ENCODE results near the gene UBR4.
A peak's percentile ranks its signal among the peaks of the same experiment; 100 is the strongest.
"Not testable (repeated sequence)": the region's sequence is repeated elsewhere in the genome, so short reads cannot be mapped to it uniquely, and the experiment has no call there.

The UBR4 gene

DNA sequence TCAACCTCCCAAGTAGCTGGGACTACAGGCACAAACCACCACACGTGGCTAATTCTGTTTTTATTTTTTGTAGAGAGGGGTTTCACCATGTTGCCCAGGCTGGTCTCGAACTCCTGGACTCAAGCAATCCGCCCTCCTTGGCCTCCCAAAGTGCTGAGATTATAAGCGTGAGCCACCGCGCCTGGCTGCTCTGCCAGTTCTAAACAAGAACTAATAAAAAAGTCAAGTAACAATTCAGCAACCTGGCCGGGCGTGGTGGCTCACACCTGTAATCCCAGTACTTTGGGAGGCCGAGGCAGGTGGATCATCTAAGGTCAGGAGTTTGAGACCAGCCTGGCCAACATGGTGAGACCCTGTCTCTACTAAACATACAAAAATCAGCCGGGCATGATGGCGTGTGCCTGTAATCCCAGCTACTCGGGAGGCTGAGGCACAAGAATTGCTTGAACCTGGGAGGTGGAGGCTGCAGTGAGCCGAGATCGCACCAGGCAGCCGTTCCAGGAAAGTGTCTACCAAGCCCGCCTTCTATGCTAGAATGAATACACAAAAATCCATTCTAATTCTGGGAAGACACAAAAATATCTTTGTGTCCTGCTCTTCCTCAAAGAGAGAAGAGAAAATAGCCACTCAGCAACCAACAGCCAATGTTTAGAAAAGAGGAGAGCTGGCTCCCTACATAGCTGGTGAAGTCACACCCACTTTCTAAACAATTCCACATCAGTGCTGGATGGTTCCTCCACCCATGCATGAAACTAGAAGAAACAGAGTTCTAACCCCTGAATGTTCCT is 21.9 kb upstream of the UBR4 start:
- not testable (repeated sequence) for H3K4me1 Mint-ChIP-seq (ENCODE audit: low read depth); H3K27ac Mint-ChIP-seq; DNase-seq (ENCODE audit: low spot score); H3K27me3 Mint-ChIP-seq (ENCODE audit: low read depth); H3K9me3 Mint-ChIP-seq; H3K4me3 Mint-ChIP-seq
- H3K36me3 Mint-ChIP-seq (ENCODE audit: low read depth) = peaks cover 35% of the 10 kb centered on the region

DNA sequence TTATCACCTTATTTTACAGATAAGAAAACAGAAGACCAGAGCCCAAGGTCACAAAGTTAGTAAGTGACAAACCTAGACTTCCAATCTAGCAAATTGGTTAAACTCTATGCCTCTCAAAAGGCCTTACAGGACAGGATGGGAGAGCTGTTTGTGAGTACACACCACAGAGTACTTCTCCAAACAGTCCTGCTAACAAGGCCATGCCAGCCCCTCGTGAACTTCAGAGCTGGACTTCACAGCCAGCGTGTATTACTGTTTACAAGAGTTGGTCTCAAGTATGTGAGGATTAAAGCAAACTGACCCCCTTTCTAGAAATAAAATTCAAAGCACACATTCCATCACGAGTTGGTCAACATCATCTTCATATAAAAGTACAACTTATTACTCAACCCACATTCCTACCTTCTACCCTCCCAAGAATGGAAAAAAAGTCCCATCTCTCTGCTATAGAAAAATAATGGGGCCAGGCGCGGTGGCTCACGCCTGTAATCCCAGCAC is 19.8 kb upstream of the UBR4 start:
- Mint-ChIP-seq H3K4me3 (no peak overlapping the region), H3K36me3 (ENCODE audit: low read depth) (peaks cover 43% of the 10 kb centered on the region), H3K4me1 (ENCODE audit: low read depth) (no peaks in the 10 kb centered on the region), H3K27ac (no peak overlapping the region), H3K27me3 (ENCODE audit: low read depth) (no peaks in the 10 kb centered on the region), H3K9me3 (no peaks in the 10 kb centered on the region)
- DNase-seq (ENCODE audit: low spot score) = no peak

DNA sequence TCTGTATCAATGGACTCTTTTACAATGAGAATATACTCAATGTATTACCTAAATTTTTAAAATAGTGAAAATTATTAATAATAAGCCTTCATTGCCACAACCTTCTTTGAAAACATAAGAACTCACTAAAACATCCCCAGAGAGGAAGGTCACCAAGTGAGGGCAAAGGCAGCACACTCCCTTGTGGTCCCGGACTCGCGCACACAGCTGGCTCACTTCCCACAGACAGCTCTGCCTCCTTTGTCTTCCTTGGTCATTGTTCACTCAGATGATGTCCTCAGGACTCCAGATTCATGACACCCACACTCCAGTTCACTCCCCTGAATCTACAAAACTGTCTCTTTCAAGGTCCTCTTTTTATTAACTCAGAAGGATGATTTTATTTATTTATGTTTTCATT is 19.2 kb upstream of the UBR4 start:
- no peaks in the 10 kb centered on the region for H3K9me3 Mint-ChIP-seq

DNA sequence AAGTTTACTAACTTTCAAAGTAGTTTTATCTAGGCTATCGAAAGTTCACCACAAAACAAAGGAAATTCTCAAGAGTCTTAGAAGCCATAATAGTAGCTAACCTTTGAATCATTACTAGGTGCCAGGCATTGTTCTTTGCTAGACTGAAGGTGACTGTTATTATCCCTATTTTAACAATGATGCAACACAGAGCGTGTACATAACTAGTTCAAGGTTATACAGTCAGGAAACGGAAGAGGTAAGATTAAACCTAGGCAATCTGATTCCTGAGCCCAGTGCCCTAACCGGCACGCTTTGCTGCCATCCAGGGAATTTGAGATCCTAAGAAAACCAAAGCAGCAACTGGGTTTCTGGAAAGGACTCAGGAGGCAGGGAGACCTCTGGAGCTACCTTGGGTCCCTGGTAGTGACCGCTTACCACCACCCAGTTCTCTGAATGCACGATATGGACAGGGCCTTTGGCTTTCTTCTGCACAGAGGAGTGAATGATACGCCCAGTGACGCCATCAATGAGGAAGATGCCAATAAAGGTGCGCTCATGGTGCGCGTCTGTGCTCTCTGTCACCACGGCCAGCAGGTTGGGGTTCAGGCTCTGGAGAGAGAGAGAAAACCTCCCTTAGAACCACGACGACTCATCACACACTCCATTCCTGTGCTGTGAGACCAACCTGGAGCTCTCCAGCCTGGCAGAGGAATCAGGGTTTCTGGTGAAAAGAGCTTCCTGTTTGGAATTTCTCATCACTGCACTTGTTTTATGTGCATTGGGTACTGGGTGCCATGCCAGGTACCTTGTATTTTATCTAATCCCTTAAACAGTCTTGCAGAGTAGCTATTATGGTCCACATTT is 13.1 kb upstream of the UBR4 start:
- H3K27ac Mint-ChIP-seq = no peak overlapping the region
- H3K4me1 Mint-ChIP-seq (ENCODE audit: low read depth) = peaks cover 6% of the 10 kb centered on the region
- H3K4me3 Mint-ChIP-seq = no peak overlapping the region
- no peaks in the 10 kb centered on the region for H3K27me3 Mint-ChIP-seq (ENCODE audit: low read depth)
- H3K9me3 Mint-ChIP-seq = no peaks in the 10 kb centered on the region
- H3K36me3 Mint-ChIP-seq (ENCODE audit: low read depth) = peaks cover 61% of the 10 kb centered on the region
- no peak for DNase-seq (ENCODE audit: low spot score)

More for the DNA sequence above, 19.2 kb upstream of the UBR4 start:
- Mint-ChIP-seq H3K27me3 (ENCODE audit: low read depth) (no peaks in the 10 kb centered on the region), H3K36me3 (ENCODE audit: low read depth) (peaks cover 50% of the 10 kb centered on the region), H3K4me3 (no peak overlapping the region), H3K27ac (no peak overlapping the region), H3K4me1 (ENCODE audit: low read depth) (no peaks in the 10 kb centered on the region)
- DNase-seq (ENCODE audit: low spot score) = no peak

DNA sequence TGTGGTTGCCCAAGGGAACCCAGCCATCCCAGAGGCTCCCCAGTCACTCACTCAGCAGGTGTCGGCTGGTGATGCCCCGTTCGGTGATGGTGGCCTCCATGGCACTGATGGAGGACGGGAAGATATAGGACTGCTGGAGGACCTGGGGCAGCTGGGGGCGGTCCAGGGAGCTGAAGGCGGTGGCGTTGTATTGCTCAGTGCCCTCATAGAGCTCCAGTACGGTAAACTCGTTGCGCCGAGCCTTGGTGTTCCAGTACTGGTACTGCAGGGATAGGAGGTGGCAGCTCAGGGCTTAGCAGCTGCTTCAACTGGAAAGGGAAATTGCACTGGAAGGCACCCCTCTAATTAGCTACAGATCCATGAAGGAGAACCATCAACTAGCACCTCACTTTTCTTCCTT is 12.5 kb upstream of the UBR4 start:
- Mint-ChIP-seq H3K27me3 (ENCODE audit: low read depth) (no peaks in the 10 kb centered on the region), H3K4me1 (ENCODE audit: low read depth) (peaks cover 6% of the 10 kb centered on the region), H3K27ac (no peak overlapping the region), H3K4me3 (no peak overlapping the region), H3K36me3 (ENCODE audit: low read depth) (peaks cover 64% of the 10 kb centered on the region), H3K9me3 (no peaks in the 10 kb centered on the region)
- DNase-seq (ENCODE audit: low spot score) = no peak

DNA sequence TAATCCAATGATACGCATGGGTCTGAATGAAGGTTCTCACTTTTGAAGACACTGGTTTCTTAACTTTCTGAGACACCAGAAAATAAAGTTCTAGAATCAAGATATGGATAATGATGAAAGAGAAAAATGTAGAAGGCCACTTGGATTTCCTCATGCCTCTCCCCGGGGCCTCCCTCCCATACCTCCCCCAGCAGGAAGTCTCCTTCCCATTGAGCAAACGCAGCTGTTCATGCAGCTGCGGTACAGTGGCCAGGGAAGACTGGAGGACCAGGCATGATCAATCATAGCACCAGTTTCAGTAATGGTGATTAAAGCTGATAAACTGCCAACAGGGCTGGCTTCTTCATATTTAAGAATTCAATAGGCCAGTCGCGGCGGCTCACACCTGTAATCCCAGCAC is 10.9 kb upstream of the UBR4 start:
- peaks cover 62% of the 10 kb centered on the region for H3K36me3 Mint-ChIP-seq (ENCODE audit: low read depth)

DNA sequence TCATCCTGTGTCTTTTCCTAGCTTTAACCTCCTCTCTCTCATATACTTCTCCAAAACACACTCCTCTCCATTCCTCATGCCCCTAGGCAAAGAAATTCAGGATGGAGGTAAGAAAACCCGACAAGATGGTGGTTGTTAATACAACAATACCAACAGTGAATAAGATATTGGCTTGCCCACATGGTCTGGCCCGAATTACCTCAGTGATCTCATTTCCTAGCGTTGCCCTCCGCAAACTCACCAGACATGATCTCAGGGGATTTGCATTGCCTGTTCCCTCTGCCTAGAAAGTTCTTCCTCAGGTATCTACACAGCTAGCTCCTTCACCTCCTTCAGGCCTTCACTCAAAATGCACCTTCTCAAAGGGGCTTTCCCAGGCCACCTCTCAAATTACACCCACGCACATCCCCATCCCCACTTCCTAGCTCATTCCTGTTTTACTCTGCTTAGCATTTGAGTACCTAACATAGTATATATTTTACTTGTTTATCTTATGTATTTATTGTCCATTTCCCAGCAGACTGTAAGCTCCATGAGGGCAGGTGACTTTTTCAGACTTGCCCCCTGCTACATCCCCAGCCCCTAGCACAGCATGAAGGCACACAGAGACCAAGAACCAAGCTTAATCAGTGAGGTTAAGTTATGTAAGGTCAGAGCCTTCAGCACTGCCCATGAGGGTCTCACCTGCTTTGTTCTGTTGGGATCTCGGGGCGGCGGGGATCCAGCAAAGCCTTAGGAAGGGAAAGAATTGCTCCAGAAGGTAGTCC is 10.2 kb upstream of the UBR4 start:
- H3K36me3 Mint-ChIP-seq (ENCODE audit: low read depth) = peaks cover 57% of the 10 kb centered on the region
- H3K4me3 Mint-ChIP-seq = no peak overlapping the region

More for the DNA sequence above, 10.9 kb upstream of the UBR4 start:
- no peak overlapping the region for H3K4me3 Mint-ChIP-seq
- no peaks in the 10 kb centered on the region for H3K9me3 Mint-ChIP-seq
- H3K27me3 Mint-ChIP-seq (ENCODE audit: low read depth) = no peaks in the 10 kb centered on the region
- no peak for DNase-seq (ENCODE audit: low spot score)
- no peak overlapping the region for H3K27ac Mint-ChIP-seq
- H3K4me1 Mint-ChIP-seq (ENCODE audit: low read depth) = peaks cover 6% of the 10 kb centered on the region

DNA sequence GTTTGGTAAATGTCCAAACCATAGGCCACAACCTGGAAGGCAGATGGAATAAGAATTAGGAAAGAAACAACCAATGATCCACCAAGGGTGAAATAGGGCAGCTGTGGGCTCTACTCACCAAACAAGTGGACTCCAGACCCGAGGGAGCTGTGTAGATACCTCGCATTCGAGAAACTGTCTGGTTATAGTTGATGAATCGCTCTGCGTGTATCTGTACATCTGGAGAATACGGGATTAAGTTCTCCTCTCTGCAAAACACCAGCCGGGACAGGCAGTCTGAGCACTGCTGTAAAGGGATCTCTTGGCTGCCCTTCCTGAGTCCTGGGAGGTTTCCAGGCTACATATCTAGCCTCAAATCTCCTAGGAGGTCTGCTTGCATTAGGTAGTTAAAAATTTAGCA is 9.4 kb upstream of the UBR4 start:
- H3K9me3 Mint-ChIP-seq = no peaks in the 10 kb centered on the region
- peaks cover 54% of the 10 kb centered on the region for H3K36me3 Mint-ChIP-seq (ENCODE audit: low read depth)

More for the DNA sequence above, 10.2 kb upstream of the UBR4 start:
- H3K27me3 Mint-ChIP-seq (ENCODE audit: low read depth) = no peaks in the 10 kb centered on the region
- no peaks in the 10 kb centered on the region for H3K9me3 Mint-ChIP-seq
- DNase-seq (ENCODE audit: low spot score) = no peak
- H3K27ac Mint-ChIP-seq = peak overlapping the region; percentile 38
- H3K4me1 Mint-ChIP-seq (ENCODE audit: low read depth) = peaks cover 7% of the 10 kb centered on the region

DNA sequence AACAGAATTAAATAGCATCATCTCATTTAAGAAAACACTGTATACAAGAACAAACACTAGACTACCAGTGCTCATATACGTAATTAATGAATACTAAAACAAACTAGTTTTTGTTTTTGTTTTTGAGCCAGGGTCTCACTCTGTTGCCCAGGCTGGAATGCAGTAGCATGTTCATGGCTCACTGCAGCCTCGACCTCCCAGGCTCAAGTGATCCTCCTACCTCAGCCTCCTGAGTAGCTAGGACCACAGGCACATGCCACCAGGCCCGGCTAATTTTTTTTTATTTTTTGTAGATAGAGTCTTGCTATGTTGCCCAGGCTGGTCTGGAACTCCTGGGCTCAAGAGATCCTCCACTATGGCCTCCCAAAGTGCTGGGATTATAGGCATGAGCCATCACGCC is 6.5 kb upstream of the UBR4 start:
- peaks cover 61% of the 10 kb centered on the region for H3K36me3 Mint-ChIP-seq (ENCODE audit: low read depth)
- not testable (repeated sequence) for H3K27ac Mint-ChIP-seq; H3K27me3 Mint-ChIP-seq (ENCODE audit: low read depth); DNase-seq (ENCODE audit: low spot score); H3K9me3 Mint-ChIP-seq; H3K4me3 Mint-ChIP-seq
- peaks cover 33% of the 10 kb centered on the region for H3K4me1 Mint-ChIP-seq (ENCODE audit: low read depth)

More for the DNA sequence above, 9.4 kb upstream of the UBR4 start:
- no peak for DNase-seq (ENCODE audit: low spot score)
- Mint-ChIP-seq H3K4me1 (ENCODE audit: low read depth) (peaks cover 10% of the 10 kb centered on the region), H3K27me3 (ENCODE audit: low read depth) (no peaks in the 10 kb centered on the region), H3K4me3 (no peak overlapping the region), H3K27ac (no peak overlapping the region)

DNA sequence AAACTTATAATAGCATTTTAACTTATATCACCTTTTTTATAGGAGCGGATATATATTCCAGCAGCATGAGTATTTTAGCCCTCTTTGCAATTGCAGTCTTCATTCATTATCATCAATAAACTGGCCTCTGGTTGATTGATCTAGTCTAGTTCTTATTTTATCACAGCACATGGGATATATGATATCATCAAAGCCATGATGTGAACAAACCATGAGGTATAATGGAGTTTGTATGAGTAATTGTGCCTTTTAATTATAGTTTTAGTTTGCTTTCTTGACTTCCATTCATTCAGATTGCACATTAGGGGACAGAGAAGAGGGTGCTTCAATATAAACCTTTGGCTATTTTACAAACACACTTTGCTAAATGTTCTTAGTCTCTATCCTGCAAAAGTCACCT is 3.5 kb upstream of the UBR4 start:
- H3K36me3 Mint-ChIP-seq (ENCODE audit: low read depth) = peaks cover 40% of the 10 kb centered on the region
- H3K27ac Mint-ChIP-seq = no peak overlapping the region
- peaks cover 41% of the 10 kb centered on the region for H3K4me1 Mint-ChIP-seq (ENCODE audit: low read depth)
- no peak overlapping the region for H3K4me3 Mint-ChIP-seq
- H3K9me3 Mint-ChIP-seq = no peaks in the 10 kb centered on the region
- no peak for DNase-seq (ENCODE audit: low spot score)
- no peaks in the 10 kb centered on the region for H3K27me3 Mint-ChIP-seq (ENCODE audit: low read depth)

DNA sequence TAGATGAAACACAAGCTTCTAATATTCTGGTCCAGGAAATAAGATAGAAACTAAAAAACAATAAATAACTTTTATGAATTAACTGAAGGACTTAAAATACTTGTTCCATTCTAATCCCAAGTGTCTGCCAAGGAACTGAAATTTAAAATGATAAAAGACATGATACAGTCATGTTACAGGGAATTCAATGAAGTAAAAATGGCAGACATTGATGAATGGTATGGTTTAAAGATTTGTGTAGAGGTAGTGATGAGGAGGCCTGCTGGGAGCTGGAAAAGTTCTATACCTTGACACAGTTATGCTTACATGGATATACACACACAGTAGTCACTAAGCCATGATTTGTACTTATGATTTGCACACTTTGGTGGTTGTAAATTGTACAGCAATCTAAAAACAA is 2.1 kb upstream of the UBR4 start:
- peaks cover 31% of the 10 kb centered on the region for H3K36me3 Mint-ChIP-seq (ENCODE audit: low read depth)
- no peaks in the 10 kb centered on the region for H3K27me3 Mint-ChIP-seq (ENCODE audit: low read depth)
- H3K4me3 Mint-ChIP-seq = peak overlapping the region; percentile 65
- peak overlapping the region; percentile 43 for H3K27ac Mint-ChIP-seq
- peaks cover 49% of the 10 kb centered on the region for H3K4me1 Mint-ChIP-seq (ENCODE audit: low read depth)
- DNase-seq (ENCODE audit: low spot score) = no peak
- H3K9me3 Mint-ChIP-seq = no peaks in the 10 kb centered on the region

DNA sequence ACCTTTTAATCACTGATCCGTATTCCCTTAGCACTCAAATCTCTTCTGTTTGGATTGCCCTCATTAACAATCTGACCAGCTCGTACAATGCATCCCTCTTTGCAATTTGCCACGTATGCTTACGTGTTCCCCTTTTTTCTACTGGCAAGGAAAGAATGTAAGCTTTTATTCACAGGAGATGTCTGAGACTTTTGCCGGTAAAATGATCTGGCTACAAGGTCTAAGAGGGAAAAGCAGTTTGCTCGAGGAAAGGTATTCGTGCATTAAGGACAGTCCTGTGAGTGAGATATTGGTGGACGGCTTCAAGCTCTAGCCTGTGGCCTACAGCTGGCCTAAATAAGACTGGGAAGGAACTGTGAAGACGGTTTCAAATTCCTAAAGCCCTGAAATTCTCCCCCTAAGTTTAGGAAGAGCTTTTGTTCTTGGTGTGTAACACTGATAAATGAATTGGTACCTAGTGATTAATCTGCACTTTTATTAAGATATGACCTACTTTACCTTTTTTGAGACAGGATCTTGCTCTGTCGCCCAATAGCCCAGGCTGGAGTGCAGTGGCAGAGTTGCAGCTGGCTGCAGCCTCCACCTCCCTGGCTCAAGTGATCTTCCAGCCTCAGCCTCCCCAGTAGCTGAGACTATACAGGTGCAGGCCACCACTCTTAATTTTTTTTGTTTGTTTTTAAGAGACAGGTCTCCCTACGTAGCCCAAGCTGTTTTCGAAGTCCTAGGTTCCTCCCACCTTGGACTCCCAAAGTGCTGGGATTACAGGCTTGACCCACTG is 895 bp upstream of the UBR4 start:
- no peaks in the 10 kb centered on the region for H3K9me3 Mint-ChIP-seq
- H3K4me3 Mint-ChIP-seq = peak overlapping the region; percentile 95
- peaks cover 32% of the 10 kb centered on the region for H3K36me3 Mint-ChIP-seq (ENCODE audit: low read depth)
- DNase-seq (ENCODE audit: low spot score) = no peak
- peak overlapping the region; percentile 96 for H3K27ac Mint-ChIP-seq
- H3K4me1 Mint-ChIP-seq (ENCODE audit: low read depth) = peaks cover 57% of the 10 kb centered on the region
- H3K27me3 Mint-ChIP-seq (ENCODE audit: low read depth) = no peaks in the 10 kb centered on the region

DNA sequence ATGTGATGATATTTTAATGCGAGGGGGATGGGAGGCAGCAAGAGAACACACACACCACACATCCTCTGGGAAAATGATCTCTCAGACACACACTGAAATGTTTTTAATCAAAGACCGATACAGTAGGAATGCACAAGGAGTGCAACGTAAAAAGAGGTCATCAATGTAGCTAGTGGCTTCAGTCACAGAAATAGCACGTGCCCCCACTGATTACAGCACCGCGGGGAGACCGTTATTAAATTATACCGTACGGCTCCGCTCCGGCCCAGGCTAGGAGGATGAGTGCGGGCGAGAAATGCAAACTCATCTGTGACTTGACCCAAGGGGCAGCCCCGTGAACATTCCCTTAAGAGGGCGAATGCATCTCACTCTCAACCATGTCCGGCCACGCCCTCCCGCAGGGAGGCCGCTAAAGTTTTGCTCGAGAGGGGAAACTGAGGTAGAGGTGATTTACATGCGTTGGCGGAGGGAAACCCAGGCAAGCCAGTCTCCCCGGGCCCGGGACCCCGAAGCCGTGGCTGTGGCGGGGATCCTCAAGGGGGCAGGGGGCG is 552 bp downstream of the UBR4 start:
- H3K27ac Mint-ChIP-seq = peak overlapping the region; percentile 97
- H3K9me3 Mint-ChIP-seq = no peaks in the 10 kb centered on the region
- peak overlapping the region; percentile 96 for H3K4me3 Mint-ChIP-seq
- H3K27me3 Mint-ChIP-seq (ENCODE audit: low read depth) = no peaks in the 10 kb centered on the region
- H3K4me1 Mint-ChIP-seq (ENCODE audit: low read depth) = peaks cover 67% of the 10 kb centered on the region
- peak; percentile 78 for DNase-seq (ENCODE audit: low spot score)
- peaks cover 31% of the 10 kb centered on the region for H3K36me3 Mint-ChIP-seq (ENCODE audit: low read depth)

Measured in T-helper 2 cell treated with Interferon-gamma antibody and Interleukin-4, amounts not matched to agents 5 μg/mL and 100 μg/mL, for 36 hours (primary cell).